B cell (primary cell): ENCODE data around the gene NAV1. TPM values are rescaled to one million over a fixed set of nuclear protein-coding genes. Genes with fewer than 3 reads are reported as not detected.

Experiments
- ATAC-seq: fragments of 200-7000 bp; cut with Tn5 transposase; one replicate; pipeline ENCODE4 v1.10.0; 2021; ENCODE audit warnings: low read depth, mild to moderate bottlenecking, moderate number of reproducible peaks, moderate library complexity
- CTCF ChIA-PET: fragments of 350-600 bp; sonication (Branson Sonifier 250); formaldehyde crosslinking; loops from one replicate; lab custom pipeline; 2021; ENCODE audit warnings: antibody characterized with exemption, inconsistent platforms; lab: Charles Lee
- POLR2A ChIA-PET: fragments of 350-600 bp; sonication (Branson Sonifier 250); formaldehyde crosslinking; loops from one replicate; lab custom pipeline; 2021; ENCODE audit warnings: antibody characterized with exemption; lab: Charles Lee
- DNase-seq: peaks from one replicate; pipeline ENCODE4 v3.0.0; 2013
- H2AFZ ChIP-seq: 2 replicates; pipeline ENCODE4 v1.6.1; 2012; ENCODE audit warnings: mild to moderate bottlenecking, low read depth, low read length; ENCODE audit not compliant: insufficient read depth, poor library complexity, severe bottlenecking
- H3K27ac ChIP-seq, 2 donors: 1 replicate in 1 of 2; 2 replicates in 1 of 2; pipeline ENCODE4 v1.5.1; 2012 to 2013; ENCODE audit warnings: low read length in 2 of 2, mild to moderate bottlenecking in 2 of 2, moderate library complexity in 1 of 2
- H3K27me3 ChIP-seq, 4 experiments: fragments of 200-600 bp in 1 of 4; sonication (generic) in 1 of 4; replicated peaks in 1 of 4; 1 replicate in 2 of 4; 2 replicates in 2 of 4; pipeline versions ENCODE4 v1.6.1 to v1.7.0; 2013 to 2016; ENCODE audit warnings: low read length in 3 of 4, mild to moderate bottlenecking in 2 of 4, mixed read lengths in 1 of 4, moderate library complexity in 1 of 4; ENCODE audit not compliant: insufficient read depth in 4 of 4, control insufficient read depth in 3 of 4; ENCODE audit errors: control extremely low read depth in 1 of 4
- H3K36me3 ChIP-seq, 2 experiments: replicated peaks in 1 of 2; 1 replicate in 1 of 2; 2 replicates in 1 of 2; pipeline versions ENCODE4 v1.6.1 to v1.7.1; 2013; ENCODE audit warnings: low read length in 1 of 2; ENCODE audit not compliant: insufficient read depth in 2 of 2, control insufficient read depth in 1 of 2; ENCODE audit errors: control extremely low read depth in 1 of 2, extremely low read depth in 1 of 2
- H3K4me1 ChIP-seq, 2 donors: fragments of 200-600 bp in 1 of 2; sonication (generic) in 1 of 2; 1 replicate in 1 of 2; 2 replicates in 1 of 2; pipeline versions ENCODE4 v1.5.1 to v1.6.1; 2013 to 2017; ENCODE audit warnings: low read length in 2 of 2; ENCODE audit not compliant: control insufficient read depth in 2 of 2, insufficient read depth in 2 of 2
- H3K4me2 ChIP-seq: replicated peaks from 2 replicates; pipeline ENCODE3; 2012; ENCODE audit warnings: mild to moderate bottlenecking, low read depth, low read length; ENCODE audit not compliant: poor library complexity, severe bottlenecking
- H3K4me3 ChIP-seq, 5 experiments: fragments of 200-600 bp in 1 of 5; sonication (generic) in 1 of 5; 1 replicate in 3 of 5; 2 replicates in 2 of 5; pipeline versions ENCODE4 v1.5.1 to v1.7.0; 2011 to 2016; ENCODE audit warnings: low read length in 4 of 5, mild to moderate bottlenecking in 4 of 5, low read depth in 2 of 5, control low read depth in 1 of 5, moderate library complexity in 1 of 5; ENCODE audit not compliant: insufficient read depth in 1 of 5; ENCODE audit errors: control extremely low read depth in 1 of 5, extremely low read depth in 1 of 5
- H3K79me2 ChIP-seq: fragments of 200-600 bp; sonication (generic); one replicate; pipeline ENCODE4 v1.6.0; 2016; ENCODE audit warnings: low read length; ENCODE audit not compliant: control insufficient read depth, insufficient read depth
- H3K9ac ChIP-seq: fragments of 200-600 bp; sonication (generic); 2 replicates; pipeline ENCODE4 v1.6.1; 2017; ENCODE audit warnings: mild to moderate bottlenecking, low read length, moderate library complexity
- H3K9me3 ChIP-seq, 3 donors: one replicate each; pipeline versions ENCODE4 v1.6.1 to v1.7.1; 2013; ENCODE audit warnings: low read length in 2 of 3; ENCODE audit not compliant: control insufficient read depth in 2 of 3, insufficient read depth in 1 of 3; ENCODE audit errors: control extremely low read depth in 1 of 3
- H4K20me1 ChIP-seq: 2 replicates; pipeline ENCODE4 v1.6.0; 2012; ENCODE audit warnings: mild to moderate bottlenecking, low read length; ENCODE audit not compliant: insufficient read depth, control insufficient read depth, poor library complexity, severe bottlenecking
- H3K27ac Mint-ChIP-seq: one replicate; pipeline ENCODE4 v1.8.0; 2021; ENCODE audit warnings: mixed read lengths
- H3K27me3 Mint-ChIP-seq: one replicate; pipeline ENCODE4 v1.8.0; 2021; ENCODE audit warnings: mixed read lengths
- H3K4me1 Mint-ChIP-seq: one replicate; pipeline ENCODE4 v1.8.0; 2021; ENCODE audit warnings: mixed read lengths
- H3K4me3 Mint-ChIP-seq: one replicate; pipeline ENCODE4 v1.8.0; 2021; ENCODE audit warnings: mixed read lengths
- H3K9me3 Mint-ChIP-seq: one replicate; pipeline ENCODE4 v1.8.0; 2022; ENCODE audit warnings: mixed read lengths; ENCODE audit not compliant: insufficient read depth
- EZH2 ChIP-seq: IDR thresholded peaks from 2 replicates; pipeline ENCODE4 v1.6.1; 2012; ENCODE audit warnings: borderline replicate concordance, low read depth, mild to moderate bottlenecking, moderate library complexity, low read length; ENCODE audit not compliant: insufficient read depth, poor library complexity, severe bottlenecking
- WGBS: methylation state at CpG from one replicate; pipeline ENCODE4 v1.1.5; 2013; ENCODE audit warnings: missing lambda C conversion rate; ENCODE audit not compliant: insufficient coverage; 5-methylcytosine and 5-hydroxymethylcytosine counted together
- intact Hi-C: fragments of 100-400 bp; cut with micrococcal nuclease; formaldehyde crosslinking; loops from one replicate; pipeline ENCODE4 v1.10.0; 2022
- polyA plus RNA-seq: library from polyadenylated mRNA; depleted of rRNA; stranded (reverse); fragments of >200 nt; gene quantifications from 2 replicates; pipeline ENCODE4 v1.2.3, GENCODE V29; 2012
- total RNA-seq, 2 donors: library from RNA; stranded (reverse); fragments of 120-200 nt in 1 of 2; gene quantifications; 1 replicate in 1 of 2; 2 replicates in 1 of 2; pipeline versions ENCODE4 v1.2.3 to v1.2.4, GENCODE V29; 2013 to 2022
- TF ChIP-seq, protein P1 (sequence below): fragments of 200-600 bp; IDR thresholded peaks from one replicate; pipeline ENCODE4 v1.8.0; 2022; ENCODE audit warnings: antibody characterized with exemption, mild to moderate bottlenecking

NAV1 gene
- total and polyA plus RNA-seq, 2 donors (not counting 1 experiment from before 2014, with no cell fraction given): 1.5 to 4.3 TPM

DNA sequence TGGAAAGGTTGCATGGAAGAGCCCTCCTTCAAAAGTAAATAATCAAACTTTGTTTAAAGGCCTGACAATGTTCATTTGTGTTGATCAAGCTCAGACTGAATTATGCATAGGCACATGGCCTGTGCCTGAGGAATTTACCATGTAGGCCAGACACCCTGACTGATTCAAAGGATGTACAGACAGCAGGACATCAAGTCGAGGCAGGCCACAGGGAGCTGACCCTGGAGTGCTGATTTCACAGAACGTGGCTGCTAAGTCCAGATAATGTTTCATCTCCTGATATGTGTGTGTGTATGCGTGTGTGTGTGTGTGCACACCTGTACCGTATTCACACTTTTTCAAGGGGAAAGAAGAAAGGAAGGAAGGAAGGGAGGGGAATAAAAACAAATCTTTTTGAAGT is 34.1 kb downstream of the NAV1 start:
- H3K9me3 Mint-ChIP-seq: peaks cover 4% of the 10 kb centered on the region
- H3K4me1 ChIP-seq: no peaks in the 10 kb centered on the region
- H3K79me2 ChIP-seq: no peaks in the 10 kb centered on the region
- no peaks in the 10 kb centered on the region for H3K4me1 Mint-ChIP-seq
- POLR2A ChIA-PET: no interaction called here
- H3K27ac ChIP-seq: no peak overlapping the region
- WGBS: 86% methylated on average over 1 of the region's 4 CpGs
- H3K9ac ChIP-seq: no peak overlapping the region
- no peaks in the 10 kb centered on the region for H3K36me3 ChIP-seq
- no peak overlapping the region for H2AFZ ChIP-seq
- no peak for TF ChIP-seq EZH2
- TF ChIP-seq, protein P1, sequence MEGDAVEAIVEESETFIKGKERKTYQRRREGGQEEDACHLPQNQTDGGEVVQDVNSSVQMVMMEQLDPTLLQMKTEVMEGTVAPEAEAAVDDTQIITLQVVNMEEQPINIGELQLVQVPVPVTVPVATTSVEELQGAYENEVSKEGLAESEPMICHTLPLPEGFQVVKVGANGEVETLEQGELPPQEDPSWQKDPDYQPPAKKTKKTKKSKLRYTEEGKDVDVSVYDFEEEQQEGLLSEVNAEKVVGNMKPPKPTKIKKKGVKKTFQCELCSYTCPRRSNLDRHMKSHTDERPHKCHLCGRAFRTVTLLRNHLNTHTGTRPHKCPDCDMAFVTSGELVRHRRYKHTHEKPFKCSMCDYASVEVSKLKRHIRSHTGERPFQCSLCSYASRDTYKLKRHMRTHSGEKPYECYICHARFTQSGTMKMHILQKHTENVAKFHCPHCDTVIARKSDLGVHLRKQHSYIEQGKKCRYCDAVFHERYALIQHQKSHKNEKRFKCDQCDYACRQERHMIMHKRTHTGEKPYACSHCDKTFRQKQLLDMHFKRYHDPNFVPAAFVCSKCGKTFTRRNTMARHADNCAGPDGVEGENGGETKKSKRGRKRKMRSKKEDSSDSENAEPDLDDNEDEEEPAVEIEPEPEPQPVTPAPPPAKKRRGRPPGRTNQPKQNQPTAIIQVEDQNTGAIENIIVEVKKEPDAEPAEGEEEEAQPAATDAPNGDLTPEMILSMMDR: no peak
- no peak overlapping the region for H3K4me3 Mint-ChIP-seq
- H3K27me3 ChIP-seq: no peaks in the 10 kb centered on the region
- no peaks in the 10 kb centered on the region for H3K9me3 ChIP-seq
- CTCF ChIA-PET: interaction anchor here (3.6 kb wide), 1 partner anchor 11 kb away, joined by 13 read pairs; no protein-coding TSS in a partner anchor
- H3K4me2 ChIP-seq: no peak overlapping the region
- H3K27me3 Mint-ChIP-seq: peaks cover 3% of the 10 kb centered on the region
- H4K20me1 ChIP-seq: no peaks in the 10 kb centered on the region
- intact Hi-C loops: no loop called here
- no peak overlapping the region for H3K4me3 ChIP-seq
- no peak overlapping the region for H3K27ac Mint-ChIP-seq
- no peak for ATAC-seq
- DNase-seq: no peak

- Histone ChIP-seq H3K9ac (no peak overlapping the region), H3K9me3 (no peaks in the 10 kb centered on the region), H3K4me3 (no peak overlapping the region), H3K4me2 (no peak overlapping the region), H4K20me1 (no peaks in the 10 kb centered on the region), H3K79me2 (no peaks in the 10 kb centered on the region), H3K4me1 (no peaks in the 10 kb centered on the region), H3K36me3 (no peaks in the 10 kb centered on the region), H3K27me3 (no peaks in the 10 kb centered on the region), H2AFZ (no peak overlapping the region), H3K27ac (no peak overlapping the region)
- 95% methylated on average over 4 of the region's 6 CpGs for WGBS
- Mint-ChIP-seq H3K4me3 (no peak overlapping the region), H3K27ac (no peak overlapping the region), H3K27me3 (peaks cover 4% of the 10 kb centered on the region), H3K4me1 (no peaks in the 10 kb centered on the region), H3K9me3 (peaks cover 6% of the 10 kb centered on the region)
- TF ChIP-seq, protein P1: no peak
- no peak for TF ChIP-seq EZH2
- DNase-seq (no peak), ATAC-seq (no peak)
- intact Hi-C loops: no loop called here
- CTCF ChIA-PET: interaction anchor here (3.6 kb wide), 1 partner anchor 12 kb away, joined by 13 read pairs; no protein-coding TSS in a partner anchor
- POLR2A ChIA-PET: no interaction called here
These were observed 35.0 kb downstream of the NAV1 start for GRCh38 chr1:201573923-201574322.
